MM.1S (cell line): ENCODE measurements around the gene SARNP.

Experiments
- DNase-seq: peaks from one replicate; pipeline ENCODE4 v3.0.0-alpha.2; 2015
- H2AFZ ChIP-seq: fragments of 300-600 bp; sonication (generic); 2 replicates; pipeline ENCODE4 v1.6.0; 2016; ENCODE audit warnings: antibody characterized with exemption, low read length
- H3F3A ChIP-seq: fragments of 300-600 bp; sonication (generic); 2 replicates; pipeline ENCODE4 v1.6.1; 2016; ENCODE audit warnings: mild to moderate bottlenecking, antibody characterized with exemption, low read length, moderate library complexity, mixed read lengths; ENCODE audit not compliant: insufficient read depth
- H3K27ac ChIP-seq: fragments of 300-600 bp; sonication (generic); 2 replicates; pipeline ENCODE4 v1.5.1; 2016; ENCODE audit warnings: mild to moderate bottlenecking, low read length
- H3K27me3 ChIP-seq: fragments of 300-600 bp; sonication (generic); replicated peaks from 2 replicates; pipeline ENCODE4 v1.6.0; 2016; ENCODE audit warnings: low read length; ENCODE audit not compliant: insufficient read depth
- H3K36me3 ChIP-seq: fragments of 300-600 bp; sonication (generic); replicated peaks from 2 replicates; pipeline ENCODE4 v1.6.1; 2016; ENCODE audit warnings: mild to moderate bottlenecking, low read length, mixed read lengths; ENCODE audit not compliant: insufficient read depth
- H3K4me1 ChIP-seq: fragments of 300-600 bp; sonication (generic); 2 replicates; pipeline ENCODE4 v1.6.1; 2016; ENCODE audit warnings: low read length, mixed read lengths
- H3K4me2 ChIP-seq: fragments of 300-600 bp; sonication (generic); 2 replicates; pipeline ENCODE4 v1.6.0; 2016; ENCODE audit warnings: low read depth, low read length
- H3K4me3 ChIP-seq: fragments of 300-600 bp; sonication (generic); 2 replicates; pipeline ENCODE4 v1.5.1; 2016; ENCODE audit warnings: low read length, mixed read lengths
- H3K79me2 ChIP-seq: fragments of 300-600 bp; sonication (generic); 2 replicates; pipeline ENCODE4 v1.6.1; 2016; ENCODE audit warnings: mixed run types, low read length, mixed read lengths
- H3K9ac ChIP-seq: fragments of 300-600 bp; sonication (generic); 2 replicates; pipeline ENCODE4 v1.6.1; 2016; ENCODE audit warnings: low read length, mixed read lengths
- H3K9me2 ChIP-seq: fragments of 300-600 bp; sonication (generic); replicated peaks from 2 replicates; pipeline ENCODE4 v1.6.1; 2016; ENCODE audit warnings: mild to moderate bottlenecking, low read length, mixed read lengths; ENCODE audit not compliant: insufficient read depth
- H3K9me3 ChIP-seq: fragments of 300-600 bp; sonication (generic); replicated peaks from 2 replicates; pipeline ENCODE4 v1.6.1; 2016; ENCODE audit warnings: mild to moderate bottlenecking, low read length, mixed read lengths; ENCODE audit not compliant: insufficient read depth
- H4K20me1 ChIP-seq: fragments of 300-600 bp; sonication (generic); 2 replicates; pipeline ENCODE4 v1.6.1; 2016; ENCODE audit warnings: mild to moderate bottlenecking, low read length, moderate library complexity, mixed read lengths; ENCODE audit not compliant: insufficient read depth
- EZH2 ChIP-seq: fragments of 300-600 bp; sonication (generic); optimal IDR thresholded peaks from 2 replicates; pipeline ENCODE3; 2017; ENCODE audit warnings: low read depth, mild to moderate bottlenecking, antibody characterized with exemption, low read length, mixed read lengths
- EZH2phosphoT487 ChIP-seq: fragments of 300-600 bp; sonication (generic); IDR thresholded peaks from 2 replicates; pipeline ENCODE4 v1.6.1; 2018; ENCODE audit warnings: antibody characterized with exemption, low read length
- TF ChIP-seq, protein P1 (sequence below): fragments of 300-600 bp; sonication (generic); IDR thresholded peaks from 2 replicates; pipeline ENCODE4 v1.5.1; 2016; ENCODE audit warnings: antibody characterized with exemption, low read length, mixed read lengths

Gene SARNP

DNA sequence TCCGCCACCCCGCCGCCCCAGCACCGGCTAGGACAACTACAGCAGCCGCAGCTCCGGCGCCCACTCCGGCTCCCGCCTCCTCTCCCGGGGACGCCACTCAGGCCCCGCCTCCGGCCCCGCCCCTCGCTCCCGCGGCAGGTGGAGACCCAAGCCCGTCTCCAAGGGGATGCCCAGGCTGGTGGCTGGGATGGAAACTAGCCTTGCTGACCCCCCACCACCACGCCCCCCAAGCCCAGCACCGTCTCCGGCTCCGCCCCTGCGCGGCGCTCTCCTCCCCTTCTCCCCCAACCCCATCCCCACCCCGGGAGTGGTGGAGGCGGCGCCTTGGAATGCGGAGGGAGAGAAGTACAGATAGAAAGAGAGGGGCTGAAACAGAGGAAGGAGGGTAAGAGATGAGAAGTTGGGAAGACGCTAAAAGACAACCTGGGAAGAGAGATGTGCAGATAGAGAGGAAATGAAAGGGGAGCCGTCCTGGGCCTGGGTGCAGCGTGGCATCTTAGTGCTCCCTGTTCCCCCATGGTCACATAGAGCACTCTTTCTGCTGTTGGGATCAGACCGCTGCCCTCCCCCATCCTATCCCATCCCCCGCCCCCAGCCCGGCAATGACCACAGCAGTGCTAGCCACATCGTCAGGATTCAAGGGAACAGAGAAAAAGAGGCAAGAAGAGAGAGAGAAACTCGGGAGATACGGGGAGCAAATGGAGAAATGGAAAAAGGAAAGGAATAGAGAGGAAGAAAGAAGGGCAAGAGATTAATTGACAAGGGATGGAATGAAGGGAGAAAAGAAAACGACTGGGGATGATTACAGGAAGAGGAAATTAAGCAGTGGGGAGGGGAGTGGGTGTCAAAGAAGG, 109.5 kb downstream of the SARNP start, which contains the start of gene ITGA7:
Gene ITGA7, minus strand, starts transcription at position 64 of the 854 bp plus-strand sequence. CDS start 222 bp downstream, outside the sequence.
- Histone ChIP-seq H3K4me1 (peaks cover 5% of the 10 kb centered on the region; the same call in 1 of the 2 replicates), H4K20me1 (no peaks in the 10 kb centered on the region), H3K4me2 (peak within 1 kb of the TSS; percentile 73), H3K9me3 (no peaks in the 10 kb centered on the region), H3K36me3 (no peaks in the 10 kb centered on the region), H3K27me3 (peaks cover 43% of the 10 kb centered on the region), H3K9ac (no peak within 1 kb of the TSS), H2AFZ (peak within 1 kb of the TSS; percentile 85), H3K79me2 (no peaks in the 10 kb centered on the region), H3K4me3 (peak within 1 kb of the TSS; percentile 70), H3F3A (no peaks in the 10 kb centered on the region), H3K9me2 (no peaks in the 10 kb centered on the region), H3K27ac (no peak within 1 kb of the TSS)
- TF ChIP-seq EZH2phosphoT487 (no peak), EZH2 (no peak)
- TF ChIP-seq, protein P1, sequence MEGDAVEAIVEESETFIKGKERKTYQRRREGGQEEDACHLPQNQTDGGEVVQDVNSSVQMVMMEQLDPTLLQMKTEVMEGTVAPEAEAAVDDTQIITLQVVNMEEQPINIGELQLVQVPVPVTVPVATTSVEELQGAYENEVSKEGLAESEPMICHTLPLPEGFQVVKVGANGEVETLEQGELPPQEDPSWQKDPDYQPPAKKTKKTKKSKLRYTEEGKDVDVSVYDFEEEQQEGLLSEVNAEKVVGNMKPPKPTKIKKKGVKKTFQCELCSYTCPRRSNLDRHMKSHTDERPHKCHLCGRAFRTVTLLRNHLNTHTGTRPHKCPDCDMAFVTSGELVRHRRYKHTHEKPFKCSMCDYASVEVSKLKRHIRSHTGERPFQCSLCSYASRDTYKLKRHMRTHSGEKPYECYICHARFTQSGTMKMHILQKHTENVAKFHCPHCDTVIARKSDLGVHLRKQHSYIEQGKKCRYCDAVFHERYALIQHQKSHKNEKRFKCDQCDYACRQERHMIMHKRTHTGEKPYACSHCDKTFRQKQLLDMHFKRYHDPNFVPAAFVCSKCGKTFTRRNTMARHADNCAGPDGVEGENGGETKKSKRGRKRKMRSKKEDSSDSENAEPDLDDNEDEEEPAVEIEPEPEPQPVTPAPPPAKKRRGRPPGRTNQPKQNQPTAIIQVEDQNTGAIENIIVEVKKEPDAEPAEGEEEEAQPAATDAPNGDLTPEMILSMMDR: no peak
- peak; percentile 47 for DNase-seq
